RPMI7951 (cell line): ENCODE measurements around the gene METRNL. TPM values are rescaled to one million over a fixed set of nuclear protein-coding genes. Genes with fewer than 3 reads are reported as not detected.

ENCODE experiments used
- DNase-seq: peaks from one replicate; pipeline ENCODE4 v3.0.0-alpha.2; 2012; ENCODE audit warnings: low read depth
- total RNA-seq: library from RNA; depleted of rRNA; stranded (reverse); fragments of >200 nt; shearing (Covaris generic); gene quantifications from 2 replicates; pipeline ENCODE4 v1.2.3, GENCODE V29; 2014

METRNL gene
- total RNA-seq, 1 experiment from 2014 or later, result 31.4 TPM

DNA sequence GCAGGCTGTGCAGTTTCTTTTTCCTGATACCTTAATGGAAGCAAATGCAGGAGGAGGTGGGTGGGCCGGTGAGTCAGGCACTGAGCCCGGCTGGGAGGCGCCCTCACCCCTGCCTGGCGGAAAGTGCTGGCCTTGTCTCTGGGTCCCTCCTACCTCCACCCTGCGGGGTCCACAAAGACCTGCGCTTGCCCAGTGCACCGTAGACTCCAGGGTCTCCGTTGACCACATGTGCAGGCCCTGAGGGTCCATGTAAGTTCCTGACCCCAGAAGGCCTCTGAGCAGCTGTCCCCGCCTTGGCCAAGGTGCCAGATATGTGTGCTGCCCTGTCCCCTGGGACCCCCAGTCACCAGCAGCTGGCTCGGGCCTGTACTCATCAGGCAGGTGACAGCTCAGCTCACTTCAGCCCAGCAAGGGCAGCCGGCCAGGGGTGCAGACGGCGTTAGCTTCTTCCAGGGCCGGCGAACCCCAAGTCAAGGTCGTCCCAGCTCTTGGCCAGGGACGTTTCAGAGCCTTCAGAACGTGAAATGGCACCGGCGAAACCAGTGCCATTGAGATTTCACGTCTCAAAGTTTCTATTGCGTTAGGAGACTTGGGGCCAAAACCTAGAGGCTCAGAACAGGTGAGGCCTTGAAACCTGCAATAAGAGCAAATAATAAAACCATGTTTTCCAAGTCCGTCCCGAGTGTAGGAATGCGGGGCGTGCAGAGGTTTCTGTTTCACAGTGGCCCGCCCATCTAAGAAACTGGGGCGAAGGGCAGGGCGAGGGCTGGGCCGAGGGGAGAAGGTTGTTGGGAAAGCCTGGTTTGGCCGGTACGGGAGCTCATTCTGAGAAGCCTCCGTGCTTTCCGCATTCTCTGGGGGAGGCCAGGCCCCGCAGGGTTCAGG is 12.1 kb downstream of the METRNL start:
- no peak for DNase-seq

DNA sequence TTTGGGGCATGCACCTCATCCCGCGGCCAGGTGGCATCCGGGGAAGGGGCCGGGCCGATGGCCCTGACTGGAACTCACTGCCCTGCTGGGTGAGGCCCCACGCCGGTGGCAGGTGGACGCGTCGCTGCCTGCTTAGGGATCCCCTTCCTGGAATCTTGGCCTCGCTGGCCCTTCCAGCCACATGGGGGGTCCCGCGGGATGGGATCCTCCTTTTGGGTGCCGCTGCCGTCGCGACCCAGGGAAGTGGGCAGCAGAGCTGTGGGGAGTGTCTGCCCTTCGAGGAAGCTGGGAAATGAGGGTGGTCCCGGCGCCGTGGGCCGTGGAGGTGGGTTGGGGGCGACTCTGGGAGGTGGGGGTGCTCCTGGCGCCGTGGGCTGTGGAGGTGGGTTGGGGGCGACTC is 12.8 kb downstream of the METRNL start:
- no peak for DNase-seq

DNA sequence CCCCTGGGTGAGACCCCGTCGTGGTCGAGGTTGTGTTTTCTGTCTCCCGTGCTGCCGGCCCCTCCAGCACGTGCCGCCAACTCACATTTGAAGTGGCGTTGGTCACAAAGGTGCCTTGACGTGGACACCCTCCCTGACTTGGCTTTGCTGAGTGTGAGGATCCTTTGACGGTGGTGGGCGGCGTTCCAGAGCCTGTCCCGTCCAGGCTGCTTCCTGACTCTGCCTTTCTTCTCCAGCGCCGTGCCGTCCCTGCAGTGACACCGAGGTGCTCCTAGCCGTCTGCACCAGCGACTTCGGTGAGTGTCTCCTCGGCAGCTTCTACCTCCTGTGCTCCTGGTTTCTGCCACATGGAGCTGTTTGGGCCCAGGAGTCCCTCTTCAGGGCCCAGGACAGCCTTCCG is 13.5 kb downstream of the METRNL start:
- no peak for DNase-seq

DNA sequence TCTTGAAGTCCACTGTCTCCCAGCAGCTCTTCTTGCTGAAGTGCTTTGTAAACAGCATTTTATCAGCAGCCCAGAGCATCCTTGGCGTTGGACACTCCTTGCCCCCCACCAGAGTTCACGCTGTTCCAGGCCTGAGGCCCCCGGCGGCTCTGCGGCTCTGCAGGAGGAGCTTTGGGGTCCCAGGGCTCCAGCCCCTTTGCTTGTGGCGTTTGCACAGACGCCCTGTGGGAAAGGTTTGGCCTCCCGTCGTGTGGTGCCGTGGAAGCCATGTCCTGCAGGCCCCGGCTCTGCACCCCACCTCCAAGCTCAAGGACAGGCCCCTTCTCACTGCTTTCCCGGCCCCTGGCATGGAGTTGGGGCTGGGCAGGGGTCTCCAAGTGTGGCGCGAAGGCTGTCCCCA is 14.1 kb downstream of the METRNL start:
- DNase-seq, result no peak

DNA sequence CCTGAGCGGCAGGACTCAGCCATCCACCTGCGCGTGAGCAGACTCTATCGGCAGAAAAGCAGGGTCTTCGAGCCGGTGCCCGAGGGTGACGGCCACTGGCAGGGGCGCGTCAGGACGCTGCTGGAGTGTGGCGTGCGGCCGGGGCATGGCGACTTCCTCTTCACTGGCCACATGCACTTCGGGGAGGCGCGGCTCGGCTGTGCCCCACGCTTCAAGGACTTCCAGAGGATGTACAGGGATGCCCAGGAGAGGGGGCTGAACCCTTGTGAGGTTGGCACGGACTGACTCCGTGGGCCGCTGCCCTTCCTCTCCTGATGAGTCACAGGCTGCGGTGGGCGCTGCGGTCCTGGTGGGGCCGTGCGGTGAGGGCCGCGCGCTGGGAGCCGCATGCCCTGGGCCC is 14.9 kb downstream of the METRNL start:
- no peak for DNase-seq

DNA sequence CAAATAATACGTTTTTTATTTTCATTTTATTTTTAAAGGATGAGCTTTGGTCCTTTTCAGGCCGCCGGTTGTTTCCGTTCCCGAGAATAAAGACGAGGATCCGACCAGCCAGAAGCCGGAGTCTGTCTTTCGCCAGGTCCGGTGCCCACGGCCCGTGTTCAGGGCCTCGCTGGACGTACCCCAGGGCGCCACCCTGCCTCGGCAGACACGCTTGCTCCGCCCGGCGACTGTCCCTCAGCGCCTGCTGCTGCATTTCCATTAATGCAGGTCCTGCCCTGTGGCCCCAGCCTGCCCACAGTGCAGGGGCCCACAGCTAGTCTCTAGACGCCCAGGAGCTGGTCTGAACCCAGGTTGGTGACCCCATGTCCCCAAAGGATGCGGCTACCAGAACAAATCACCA is 15.6 kb downstream of the METRNL start:
- no peak for DNase-seq

DNA sequence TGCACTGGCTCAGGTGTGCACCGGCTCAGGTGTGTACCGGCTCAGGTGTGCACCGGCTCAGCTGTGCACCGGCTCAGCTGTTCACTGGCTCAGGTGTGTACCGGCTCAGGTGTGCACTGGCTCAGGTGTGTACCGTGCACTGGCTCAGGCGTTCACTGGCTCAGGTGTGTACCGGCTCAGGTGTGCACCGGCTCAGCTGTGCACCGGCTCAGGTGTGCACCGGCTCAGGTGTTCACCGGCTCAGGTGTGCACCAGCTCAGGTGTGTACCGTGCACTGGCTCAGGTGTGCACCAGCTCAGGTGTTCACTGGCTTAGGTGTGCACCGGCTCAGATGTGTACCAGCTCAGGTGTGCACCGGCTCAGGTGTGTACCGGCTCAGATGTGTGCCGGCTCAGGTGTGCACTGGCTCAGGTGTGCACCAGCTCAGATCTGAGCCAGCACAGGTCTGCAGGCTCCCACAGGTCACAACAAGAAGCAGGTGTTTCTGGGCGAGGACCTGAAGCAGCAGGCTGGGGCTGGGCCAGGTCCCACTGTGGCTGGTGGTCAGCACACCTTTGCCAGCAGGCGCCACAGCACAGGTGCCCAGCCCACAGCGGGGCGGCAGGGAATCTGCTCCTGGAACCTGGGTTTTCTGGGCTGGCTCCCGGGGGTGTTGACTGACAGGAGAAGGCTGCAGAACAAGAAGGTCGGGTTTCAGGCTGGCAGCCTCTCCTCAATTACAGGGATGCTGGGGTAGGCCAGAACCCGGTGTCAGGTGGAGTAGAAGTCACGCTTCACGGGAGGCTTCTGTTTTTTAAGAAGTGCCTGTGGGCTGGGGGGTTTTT is 17.2 kb downstream of the METRNL start:
- DNase-seq, result no peak

DNA sequence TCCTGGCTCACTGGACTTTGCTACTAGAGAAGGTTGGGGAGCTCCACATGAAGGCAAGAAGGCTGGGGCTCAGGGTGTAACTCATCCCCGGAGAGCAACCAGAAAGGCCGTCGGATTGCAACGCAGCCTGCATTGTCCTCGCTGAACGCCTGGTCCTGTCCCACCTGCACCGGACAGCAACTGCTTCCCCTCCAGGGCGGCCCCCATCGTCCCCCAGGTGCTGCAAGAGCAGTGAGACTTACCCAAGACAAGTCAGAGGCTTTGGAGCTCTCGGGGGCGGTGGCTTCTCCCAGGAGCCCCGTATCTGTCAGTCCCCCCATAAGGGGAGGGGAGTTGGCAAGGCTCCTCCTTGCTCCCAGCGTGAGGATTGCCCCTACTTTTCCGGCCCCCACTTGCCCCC is 18.4 kb downstream of the METRNL start:
- no peak for DNase-seq

DNA sequence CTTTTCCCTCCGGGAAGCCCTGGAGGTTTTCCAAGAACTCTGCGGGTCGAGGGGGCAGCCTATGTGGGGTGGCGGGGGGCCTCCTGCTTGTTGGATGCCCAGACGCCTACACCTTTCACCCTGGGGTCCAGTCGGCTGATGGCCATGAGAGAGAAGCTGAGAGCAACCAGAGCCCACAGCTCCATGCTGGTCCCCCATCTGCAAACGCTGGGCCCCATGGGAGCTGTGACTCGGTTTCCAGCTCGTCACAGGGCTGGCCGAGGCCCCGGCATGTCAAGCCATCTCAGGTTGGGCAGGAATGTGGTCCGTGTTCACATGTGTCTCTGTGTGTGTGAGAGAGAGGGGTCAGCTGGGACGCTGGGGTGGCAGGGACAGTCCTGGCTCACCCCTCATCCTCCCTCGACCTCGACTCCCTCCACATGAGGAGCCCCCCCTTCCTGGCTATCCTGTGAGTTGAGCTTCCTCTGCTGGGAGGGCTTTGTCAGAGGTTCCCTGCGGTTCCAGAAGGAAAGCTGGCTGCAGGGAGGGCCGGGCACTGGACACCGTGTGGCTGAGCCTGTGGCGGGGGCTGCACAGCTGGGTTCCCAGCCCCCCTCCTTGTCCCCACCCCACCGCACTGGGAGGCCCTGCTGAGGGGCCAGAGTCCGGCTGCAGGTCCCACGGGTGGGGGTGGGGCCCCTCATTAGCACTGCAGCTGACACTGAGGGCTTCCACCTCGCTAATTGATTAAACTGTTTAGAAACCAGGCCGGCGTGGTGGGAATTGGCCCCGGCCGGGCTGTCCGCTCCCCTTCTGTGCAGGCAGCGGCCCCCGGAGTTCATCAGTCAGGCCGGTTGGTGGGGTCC is 19.1 kb downstream of the METRNL start:
- no peak for DNase-seq

DNA sequence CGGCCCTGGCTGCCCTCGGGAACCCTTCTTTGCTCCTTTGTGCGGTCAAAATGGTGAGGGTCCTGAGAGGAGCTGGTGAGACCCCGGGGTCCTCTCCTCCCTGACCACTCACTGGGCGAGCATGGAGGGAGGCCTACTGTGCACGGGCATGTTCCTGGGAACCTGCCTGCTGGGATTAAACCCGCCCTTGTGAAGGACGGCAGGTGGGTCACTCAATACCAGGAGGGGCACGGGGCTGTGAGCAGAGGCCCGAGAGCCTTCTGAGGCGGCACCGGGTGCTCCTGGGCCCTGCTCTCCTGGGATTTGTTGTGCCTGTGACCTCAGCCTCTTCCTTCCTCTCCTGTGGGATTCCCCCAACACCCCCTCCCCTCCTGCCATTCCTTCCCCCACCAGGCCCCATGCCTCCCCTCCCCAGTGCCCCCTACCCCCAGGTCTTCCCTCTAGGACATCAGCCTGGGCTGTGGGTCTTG is 19.7 kb downstream of the METRNL start:
- DNase-seq, result no peak

DNA sequence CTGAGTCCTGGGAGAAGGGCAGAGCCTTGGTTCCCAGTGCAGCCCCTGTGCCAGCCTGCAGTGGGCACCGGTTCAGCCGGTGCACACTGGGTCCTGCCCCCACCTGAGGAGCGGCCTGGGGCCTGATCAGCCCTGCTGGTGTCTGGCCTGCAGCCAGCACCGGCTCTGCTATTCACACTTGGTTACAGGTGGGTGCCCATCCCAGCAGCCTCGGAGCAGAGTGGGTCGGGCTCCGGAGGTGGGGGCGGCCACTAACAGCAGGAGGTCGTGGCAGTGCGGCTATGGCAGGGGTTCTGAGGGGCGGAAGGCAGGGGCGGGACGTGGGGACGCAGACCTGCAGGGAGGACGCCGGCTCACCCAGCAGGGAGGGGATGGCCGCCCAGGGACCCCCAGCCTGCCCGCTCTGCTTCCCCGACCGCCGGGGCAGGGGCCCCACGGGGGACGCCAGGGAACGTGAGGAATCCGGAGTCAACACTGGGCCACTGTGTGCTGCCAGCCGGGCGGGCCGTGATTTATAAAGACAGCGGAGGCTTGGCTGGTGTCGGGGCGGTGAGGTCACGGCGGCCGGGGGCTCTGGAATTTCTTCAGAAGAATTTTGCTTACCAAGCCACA is 20.3 kb downstream of the METRNL start:
- no peak for DNase-seq

DNA sequence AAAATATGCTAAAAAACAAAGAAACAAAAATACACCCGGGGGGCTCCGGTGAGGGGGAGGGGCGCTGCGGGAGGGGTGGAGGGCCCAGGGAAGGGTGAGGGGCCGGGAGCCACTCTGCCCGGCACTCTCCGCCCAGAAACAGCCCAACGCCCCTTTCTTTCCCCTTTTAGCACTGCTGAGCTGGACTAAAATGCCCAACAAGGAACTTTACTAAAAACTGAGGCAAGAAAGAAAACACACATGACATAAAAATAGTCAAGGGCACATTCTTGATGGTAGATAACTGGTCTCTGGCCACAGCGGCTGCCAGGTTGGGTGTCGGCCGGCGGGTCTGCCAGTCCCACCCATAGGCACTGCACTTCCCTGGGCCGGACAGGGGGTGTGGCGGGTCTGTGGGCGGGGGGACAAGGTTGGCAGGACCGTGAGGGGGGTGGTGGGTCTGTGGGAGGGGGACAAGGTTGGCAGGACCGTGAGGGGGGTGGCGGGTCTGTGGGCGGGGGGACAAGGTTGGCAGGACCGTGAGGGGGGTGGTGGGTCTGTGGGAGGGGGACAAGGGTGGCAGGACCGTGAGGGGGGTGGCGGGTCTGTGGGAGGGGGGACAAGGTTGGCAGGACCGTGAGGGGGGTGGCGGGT is 20.9 kb downstream of the METRNL start:
- DNase-seq, result no peak

DNA sequence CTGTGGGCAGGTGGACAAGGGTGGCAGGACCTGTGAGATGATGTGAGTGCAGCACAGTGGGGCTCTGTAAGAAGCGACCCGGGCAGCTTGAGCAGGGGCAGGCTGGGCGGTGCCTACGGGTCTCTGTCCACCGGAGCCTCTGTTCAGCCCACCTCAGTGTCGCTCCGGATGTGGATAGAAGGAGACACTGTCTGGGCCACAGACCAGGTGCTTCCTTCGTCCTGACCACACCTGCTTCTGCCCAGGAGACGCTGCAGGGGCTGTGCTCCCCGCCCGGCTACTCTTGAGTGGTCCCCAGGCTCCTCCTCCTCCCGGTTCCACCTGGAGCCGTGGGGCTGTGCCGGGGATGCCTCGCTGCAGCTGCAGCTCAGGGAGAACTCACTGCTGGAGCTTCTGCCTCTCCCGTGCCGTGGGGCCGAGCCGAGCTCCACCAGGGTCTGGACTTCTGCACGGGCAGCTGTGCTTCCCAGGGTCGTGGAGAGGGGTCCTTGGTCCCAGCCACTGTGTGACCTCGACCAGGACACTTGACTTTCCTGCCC is 21.5 kb downstream of the METRNL start:
- DNase-seq, result no peak

DNA sequence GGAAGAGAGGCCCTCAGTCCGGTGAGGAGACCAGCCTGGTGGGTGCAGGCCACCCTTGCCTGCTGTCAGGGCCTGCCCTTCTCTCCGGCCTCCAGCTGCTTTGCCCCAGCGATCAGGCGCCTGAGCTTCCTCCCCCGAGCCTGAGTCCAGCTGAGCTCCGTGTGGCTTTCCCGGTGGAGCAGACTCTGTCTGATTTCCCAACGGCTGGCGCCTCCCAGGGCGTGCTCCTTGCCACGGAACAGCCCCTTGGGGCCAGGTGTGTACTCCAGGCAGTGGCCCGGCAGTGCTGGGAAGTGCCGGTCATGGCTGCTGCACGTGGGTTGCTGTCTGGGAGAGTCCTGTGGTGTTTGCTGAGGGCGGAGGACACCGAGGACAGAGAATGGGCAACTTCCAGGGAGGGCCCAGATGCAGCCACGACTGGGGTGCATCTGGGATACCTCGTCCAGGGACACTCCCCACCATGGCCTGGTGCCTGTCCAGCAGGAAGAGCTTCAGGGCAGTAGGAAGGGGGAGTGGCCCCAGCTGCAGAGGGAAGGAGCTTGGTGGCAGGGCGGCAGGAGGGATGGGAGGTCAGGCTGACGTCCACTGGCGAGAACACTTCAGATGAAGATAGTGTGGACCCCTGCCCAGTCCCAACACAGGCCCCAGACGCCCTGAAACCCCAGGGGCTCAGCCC is 22.5 kb downstream of the METRNL start:
- peak; percentile 86 for DNase-seq

DNA sequence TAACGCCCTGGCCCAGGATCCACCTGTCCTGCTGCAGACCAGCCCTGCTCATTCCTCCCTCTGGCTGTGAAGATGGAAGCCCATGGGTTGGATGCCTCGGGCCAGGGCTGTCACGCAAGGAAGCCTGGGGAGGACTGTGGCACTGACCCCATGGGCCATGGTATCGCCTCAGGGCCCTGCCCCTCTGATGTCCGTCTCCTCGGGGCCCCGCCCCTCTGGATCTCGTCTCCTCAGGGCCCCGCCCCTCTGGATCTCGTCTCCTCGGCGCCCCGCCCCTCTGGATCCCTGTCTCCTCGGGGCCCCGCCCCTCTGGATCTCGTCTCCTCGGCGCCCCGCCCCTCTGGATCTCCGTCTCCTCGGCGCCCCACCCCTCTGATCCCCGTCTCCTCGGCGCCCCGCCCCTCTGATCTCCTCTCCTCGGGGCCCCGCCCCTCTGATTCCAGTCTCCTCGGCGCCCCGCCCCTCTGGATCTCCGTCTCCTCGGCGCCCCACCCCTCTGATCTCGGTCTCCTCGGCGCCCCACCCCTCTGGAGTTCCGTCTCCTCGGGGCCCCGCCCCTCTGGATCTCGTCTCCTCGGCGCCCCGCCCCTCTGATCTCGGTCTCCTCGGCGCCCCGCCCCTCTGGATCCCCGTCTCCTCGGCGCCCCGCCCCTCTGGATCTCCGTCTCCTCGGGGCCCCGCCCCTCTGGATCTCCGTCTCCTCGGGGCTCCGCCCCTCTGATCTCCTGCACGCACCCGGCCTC is 24.0 kb downstream of the METRNL start:
- no peak for DNase-seq

DNA sequence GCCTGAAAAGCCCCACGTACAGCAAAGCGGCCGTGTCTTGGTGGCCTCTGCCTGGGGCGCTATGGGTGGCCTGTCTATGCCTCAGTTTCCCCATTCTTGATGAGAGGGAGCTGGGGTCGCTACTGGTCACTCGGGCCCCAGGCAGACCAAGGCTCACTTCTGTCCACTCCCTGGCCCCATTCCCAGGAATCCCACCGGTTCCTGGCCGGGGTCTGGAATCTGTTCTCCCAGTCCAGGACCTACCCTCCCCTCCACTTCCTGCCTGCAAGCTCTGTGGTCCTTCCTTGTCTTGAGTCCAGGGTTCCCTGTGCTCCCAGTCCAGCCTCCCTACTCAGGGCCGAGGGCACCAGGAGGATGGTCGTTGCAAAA is 24.5 kb downstream of the METRNL start:
- no peak for DNase-seq

DNA sequence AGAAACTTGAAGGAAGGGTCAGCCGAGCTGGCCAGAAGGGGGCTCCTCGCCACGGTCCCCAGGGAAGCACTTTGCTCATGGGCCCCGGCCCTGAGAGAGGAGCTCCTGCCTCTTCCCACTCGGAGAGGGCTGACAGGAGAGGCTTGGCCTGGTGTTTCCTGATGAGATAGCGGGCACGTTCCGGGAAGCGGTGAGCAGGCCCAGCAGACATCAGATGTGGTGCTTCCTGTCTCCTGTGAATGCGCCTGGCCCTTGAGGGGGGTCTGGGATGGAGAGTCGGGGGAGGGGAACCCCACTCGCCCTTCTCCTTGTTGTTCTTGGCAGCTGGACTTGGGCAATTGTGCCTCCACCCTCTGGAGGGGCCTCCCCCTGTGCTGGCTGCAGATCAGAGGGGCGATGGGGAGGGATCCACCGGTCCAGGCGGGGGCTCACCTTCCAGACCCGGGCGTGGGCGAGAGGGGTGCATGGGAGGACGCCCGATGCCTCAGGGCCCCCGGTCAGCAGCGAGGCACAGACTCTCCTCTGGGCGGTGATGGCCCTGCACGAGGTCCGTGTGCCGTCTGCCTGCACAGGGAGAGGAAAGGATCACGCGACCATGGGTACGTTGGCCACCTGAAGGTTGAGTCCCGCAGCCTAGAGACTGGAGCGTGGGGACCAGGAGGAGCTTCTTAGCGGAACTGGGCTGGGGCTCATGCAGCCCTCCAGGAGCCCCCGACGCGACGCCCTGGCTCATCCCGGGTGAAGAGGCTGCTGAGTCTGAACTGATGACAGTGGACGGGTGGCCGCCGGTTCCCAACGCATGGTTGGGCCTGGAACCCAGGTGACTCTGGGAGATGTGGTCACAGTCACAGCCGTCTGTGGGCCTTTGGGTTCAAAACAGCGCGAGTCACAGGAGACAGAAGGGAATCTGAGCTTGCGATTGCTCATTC is 25.4 kb downstream of the METRNL start:
- no peak for DNase-seq

DNA sequence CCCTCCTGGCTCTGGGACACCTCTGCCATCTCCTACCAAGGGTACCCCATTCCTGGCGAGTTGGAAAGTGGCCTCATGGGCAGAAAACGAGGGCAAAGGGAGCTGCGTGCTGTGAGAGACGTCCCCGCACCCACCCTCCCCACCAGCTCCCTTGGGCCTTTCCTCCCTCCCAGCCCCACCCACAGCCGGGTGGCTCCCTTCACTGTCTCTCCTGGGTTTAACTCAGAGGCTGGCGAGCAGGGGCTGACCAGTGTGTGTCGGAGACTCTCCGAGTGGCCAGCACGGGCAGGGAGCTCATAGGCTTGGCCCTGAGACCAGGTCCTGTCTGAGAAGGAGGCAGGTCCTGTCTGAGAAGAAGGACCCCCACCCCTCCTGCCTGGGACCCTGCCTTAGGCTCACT is 26.1 kb downstream of the METRNL start:
- no peak for DNase-seq
